HG02571 (cell line): ENCODE data around the gene NDUFA13.

Source experiments
- ATAC-seq: cut with Tn5 transposase; IDR thresholded peaks from one replicate; pipeline ENCODE4 v1.9.1; 2021; ENCODE audit warnings: mild to moderate bottlenecking, moderate library complexity; ENCODE audit not compliant: unreplicated experiment

The NDUFA13 gene

GRCh38 chr19:19531951-19532805 lies 16.2 kb downstream of the NDUFA13 start:
- no peak for ATAC-seq

GRCh38 chr19:19532806-19533701 lies 17.0 kb downstream of the NDUFA13 start:
- ATAC-seq = no peak

GRCh38 chr19:19533841-19534240 lies 17.8 kb downstream of the NDUFA13 start:
- ATAC-seq = no peak

GRCh38 chr19:19534556-19535265 lies 18.7 kb downstream of the NDUFA13 start:
- ATAC-seq = no peak

GRCh38 chr19:19535311-19536191 lies 19.5 kb downstream of the NDUFA13 start:
- ATAC-seq = no peak

- no peak for ATAC-seq
Measured at GRCh38 chr19:19537075-19538048, 21.3 kb downstream of the NDUFA13 start.

- ATAC-seq = no peak
Measured at GRCh38 chr19:19538061-19538784, 22.2 kb downstream of the NDUFA13 start, which contains the start of gene CILP2. CILP2 (plus strand) TSS chr19:19538265; CDS start chr19:19538350, 85 bp downstream.

- ATAC-seq = no peak
Measured at GRCh38 chr19:19538785-19539166, 22.8 kb downstream of the NDUFA13 start.

GRCh38 chr19:19539698-19540063 lies 23.7 kb downstream of the NDUFA13 start:
- no peak for ATAC-seq

GRCh38 chr19:19540064-19540714 lies 24.2 kb downstream of the NDUFA13 start:
- ATAC-seq = no peak

- no peak for ATAC-seq
Measured at GRCh38 chr19:19540715-19541515, 24.9 kb downstream of the NDUFA13 start.

- ATAC-seq = no peak
Measured at GRCh38 chr19:19541616-19542015, 25.6 kb downstream of the NDUFA13 start.

GRCh38 chr19:19542507-19542906 lies 26.5 kb downstream of the NDUFA13 start:
- ATAC-seq = no peak

GRCh38 chr19:19543101-19543500 lies 27.1 kb downstream of the NDUFA13 start:
- ATAC-seq = no peak

GRCh38 chr19:19543640-19544039 lies 27.6 kb downstream of the NDUFA13 start:
- ATAC-seq = no peak

GRCh38 chr19:19544257-19544953 lies 28.4 kb downstream of the NDUFA13 start:
- ATAC-seq = no peak
